NK-92 (cell line): Measurements from ENCODE around the gene CFAP107.
"Not testable (repeated sequence)": the region's sequence is repeated elsewhere in the genome, so short reads cannot be mapped to it uniquely, and the experiment has no call there.

Experiments used
- DNase-seq: peaks from one replicate; lab custom pipeline; 2025; ENCODE audit not compliant: unreplicated experiment; lab: John Stamatoyannopoulos, UW

CFAP107 gene

GRCh38 chr1:12776801-12777557 lies 31.0 kb downstream of the CFAP107 start:
- no peak for DNase-seq

GRCh38 chr1:12778061-12778460 lies 32.1 kb downstream of the CFAP107 start:
- no peak for DNase-seq

GRCh38 chr1:12778907-12779306 lies 32.9 kb downstream of the CFAP107 start:
- DNase-seq: no peak

- not testable (repeated sequence) for DNase-seq
Observed at GRCh38 chr1:12781488-12781887, 35.5 kb downstream of the CFAP107 start.

- not testable (repeated sequence) for DNase-seq
Observed at GRCh38 chr1:12783783-12784182, 37.8 kb downstream of the CFAP107 start.

GRCh38 chr1:12784729-12785128 lies 38.7 kb downstream of the CFAP107 start:
- DNase-seq: not testable (repeated sequence)

GRCh38 chr1:12791097-12791496 lies 45.1 kb downstream of the CFAP107 start, which contains the start of gene PRAMEF1:
Gene PRAMEF1, plus strand, starts transcription at chr1:12791397. Its CDS starts 1,831 bp downstream, at chr1:12793228.
- not testable (repeated sequence) for DNase-seq

GRCh38 chr1:12798911-12799310 lies 52.9 kb downstream of the CFAP107 start:
- no peak for DNase-seq

- no peak for DNase-seq
Observed at GRCh38 chr1:12799730-12800129, 53.7 kb downstream of the CFAP107 start.

GRCh38 chr1:12809933-12810332 lies 63.9 kb downstream of the CFAP107 start:
- no peak for DNase-seq

GRCh38 chr1:12810691-12811408 lies 64.8 kb downstream of the CFAP107 start:
- no peak for DNase-seq

- DNase-seq: no peak
Observed at GRCh38 chr1:12811409-12811784, 65.4 kb downstream of the CFAP107 start.
